HFFc6 (cell line): ENCODE data around the gene LSM4. TPM values are rescaled to one million over a fixed set of nuclear protein-coding genes. Genes with fewer than 3 reads are reported as not detected.
A peak's percentile ranks its signal among the peaks of the same experiment; 100 is the strongest.

Experiments
- DNase-seq: peaks from one replicate; pipeline ENCODE4 v3.0.0-alpha.2; 2018
- H3K27ac Mint-ChIP-seq: 2 replicates; pipeline ENCODE4 v1.8.0; 2020; ENCODE audit warnings: mild to moderate bottlenecking, mixed read lengths
- H3K27me3 Mint-ChIP-seq: 2 replicates; pipeline ENCODE4 v1.8.0; 2021; ENCODE audit warnings: mild to moderate bottlenecking, moderate library complexity, mixed read lengths; ENCODE audit not compliant: insufficient read depth
- H3K36me3 Mint-ChIP-seq: 2 replicates; pipeline ENCODE4 v1.8.0; 2021; ENCODE audit warnings: low read depth, mixed read lengths
- H3K4me1 Mint-ChIP-seq: 2 replicates; pipeline ENCODE4 v1.8.0; 2020; ENCODE audit warnings: low read depth, mixed read lengths
- H3K4me3 Mint-ChIP-seq: 2 replicates; pipeline ENCODE4 v1.8.0; 2020; ENCODE audit warnings: mild to moderate bottlenecking, moderate library complexity, mixed read lengths
- H3K9me3 Mint-ChIP-seq: 2 replicates; pipeline ENCODE4 v1.8.0; 2020; ENCODE audit warnings: mild to moderate bottlenecking, mixed read lengths
- total RNA-seq, 6 experiments: library from RNA; stranded (reverse); fragmentation: NEBNext Ultra II Directional; extraction: Animal tissue kit (Norgen Biotek cat#: 25700); gene quantifications; 2 replicates in 1 of 6; 3 replicates in 5 of 6; pipeline ENCODE4 v1.2.3, GENCODE V29; 2021
- TF ChIP-seq, protein P1 (sequence below): fragments of 200-600 bp; sonication (generic); IDR thresholded peaks from 2 replicates; pipeline ENCODE4 v1.5.0; 2021; ENCODE audit warnings: antibody characterized with exemption, mild to moderate bottlenecking

Gene LSM4
- total RNA-seq, 6 experiments from 2014 or later = 175 to 217 (median 202) TPM

DNA sequence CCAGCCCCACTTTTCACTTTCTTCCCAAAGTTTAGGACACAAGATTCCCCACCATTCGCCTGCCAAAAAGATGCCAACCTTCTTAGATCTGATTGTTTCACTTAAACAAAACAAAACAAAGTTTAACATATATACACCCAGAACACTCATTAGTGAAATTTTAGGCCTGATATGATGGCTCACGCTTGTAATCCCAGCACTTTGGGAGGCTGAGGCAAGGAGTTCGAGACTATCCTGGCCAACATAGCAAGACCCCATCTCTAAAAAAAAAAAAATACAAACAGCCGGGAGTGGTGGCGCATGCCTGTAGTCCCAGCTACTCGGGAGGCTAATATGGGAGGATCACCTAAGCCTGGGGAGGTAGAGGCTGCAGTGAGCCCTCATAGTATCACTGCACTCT is 22.4 kb upstream of the LSM4 start:
- Mint-ChIP-seq H3K4me1 (peaks cover 16% of the 10 kb centered on the region), H3K4me3 (no peak overlapping the region), H3K9me3 (no peaks in the 10 kb centered on the region), H3K27ac (no peak overlapping the region), H3K27me3 (peaks cover 3% of the 10 kb centered on the region; the same call in 1 of the 2 replicates), H3K36me3 (peaks cover 14% of the 10 kb centered on the region)
- DNase-seq = no peak
- TF ChIP-seq, protein P1, sequence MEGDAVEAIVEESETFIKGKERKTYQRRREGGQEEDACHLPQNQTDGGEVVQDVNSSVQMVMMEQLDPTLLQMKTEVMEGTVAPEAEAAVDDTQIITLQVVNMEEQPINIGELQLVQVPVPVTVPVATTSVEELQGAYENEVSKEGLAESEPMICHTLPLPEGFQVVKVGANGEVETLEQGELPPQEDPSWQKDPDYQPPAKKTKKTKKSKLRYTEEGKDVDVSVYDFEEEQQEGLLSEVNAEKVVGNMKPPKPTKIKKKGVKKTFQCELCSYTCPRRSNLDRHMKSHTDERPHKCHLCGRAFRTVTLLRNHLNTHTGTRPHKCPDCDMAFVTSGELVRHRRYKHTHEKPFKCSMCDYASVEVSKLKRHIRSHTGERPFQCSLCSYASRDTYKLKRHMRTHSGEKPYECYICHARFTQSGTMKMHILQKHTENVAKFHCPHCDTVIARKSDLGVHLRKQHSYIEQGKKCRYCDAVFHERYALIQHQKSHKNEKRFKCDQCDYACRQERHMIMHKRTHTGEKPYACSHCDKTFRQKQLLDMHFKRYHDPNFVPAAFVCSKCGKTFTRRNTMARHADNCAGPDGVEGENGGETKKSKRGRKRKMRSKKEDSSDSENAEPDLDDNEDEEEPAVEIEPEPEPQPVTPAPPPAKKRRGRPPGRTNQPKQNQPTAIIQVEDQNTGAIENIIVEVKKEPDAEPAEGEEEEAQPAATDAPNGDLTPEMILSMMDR = no peak

DNA sequence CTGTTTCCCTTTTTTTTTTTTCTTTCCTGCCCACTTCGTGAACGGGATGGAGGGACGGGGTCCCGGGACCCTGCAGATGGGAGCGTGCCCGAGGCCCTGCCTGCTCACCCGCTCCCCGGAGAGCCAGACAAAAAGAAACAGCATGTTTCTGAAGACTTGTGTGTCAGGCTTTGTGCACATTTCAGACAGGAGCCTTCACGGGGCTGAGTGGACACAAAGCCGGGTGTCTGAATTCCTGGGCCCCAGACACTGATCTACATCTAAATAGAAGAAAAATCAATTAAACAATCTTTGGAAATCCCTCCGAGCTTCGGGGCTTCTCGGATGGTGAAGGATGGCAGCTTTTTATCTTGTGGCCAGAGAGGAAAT is 21.7 kb upstream of the LSM4 start:
- DNase-seq = no peak
- Mint-ChIP-seq H3K27ac (no peak overlapping the region), H3K4me1 (peaks cover 16% of the 10 kb centered on the region), H3K9me3 (no peaks in the 10 kb centered on the region), H3K36me3 (peaks cover 11% of the 10 kb centered on the region), H3K4me3 (no peak overlapping the region), H3K27me3 (peaks cover 3% of the 10 kb centered on the region; the same call in 1 of the 2 replicates)
- TF ChIP-seq, protein P1 = no peak

GRCh38 chr19:18342090-18342632 is 19.3 kb upstream of the LSM4 start:
- no peak overlapping the region for H3K27ac Mint-ChIP-seq
- TF ChIP-seq, protein P1 = no peak
- peaks cover 11% of the 10 kb centered on the region for H3K36me3 Mint-ChIP-seq
- no peaks in the 10 kb centered on the region for H3K9me3 Mint-ChIP-seq
- DNase-seq = no peak
- peaks cover 2% of the 10 kb centered on the region; the same call in 1 of the 2 replicates for H3K27me3 Mint-ChIP-seq
- H3K4me1 Mint-ChIP-seq = peaks cover 13% of the 10 kb centered on the region
- H3K4me3 Mint-ChIP-seq = no peak overlapping the region; the same call in 1 of the 2 replicates

GRCh38 chr19:18340990-18341868 is 18.4 kb upstream of the LSM4 start:
- H3K9me3 Mint-ChIP-seq = no peaks in the 10 kb centered on the region
- peak overlapping the region; percentile 86 for H3K4me3 Mint-ChIP-seq
- TF ChIP-seq, protein P1 = peak; percentile 49; the same call in 1 of the 2 replicates
- peak; percentile 39 for DNase-seq
- H3K36me3 Mint-ChIP-seq = peaks cover 7% of the 10 kb centered on the region
- H3K27me3 Mint-ChIP-seq = peaks cover 2% of the 10 kb centered on the region; the same call in 1 of the 2 replicates
- peaks cover 13% of the 10 kb centered on the region for H3K4me1 Mint-ChIP-seq
- H3K27ac Mint-ChIP-seq = peak overlapping the region; percentile 59

DNA sequence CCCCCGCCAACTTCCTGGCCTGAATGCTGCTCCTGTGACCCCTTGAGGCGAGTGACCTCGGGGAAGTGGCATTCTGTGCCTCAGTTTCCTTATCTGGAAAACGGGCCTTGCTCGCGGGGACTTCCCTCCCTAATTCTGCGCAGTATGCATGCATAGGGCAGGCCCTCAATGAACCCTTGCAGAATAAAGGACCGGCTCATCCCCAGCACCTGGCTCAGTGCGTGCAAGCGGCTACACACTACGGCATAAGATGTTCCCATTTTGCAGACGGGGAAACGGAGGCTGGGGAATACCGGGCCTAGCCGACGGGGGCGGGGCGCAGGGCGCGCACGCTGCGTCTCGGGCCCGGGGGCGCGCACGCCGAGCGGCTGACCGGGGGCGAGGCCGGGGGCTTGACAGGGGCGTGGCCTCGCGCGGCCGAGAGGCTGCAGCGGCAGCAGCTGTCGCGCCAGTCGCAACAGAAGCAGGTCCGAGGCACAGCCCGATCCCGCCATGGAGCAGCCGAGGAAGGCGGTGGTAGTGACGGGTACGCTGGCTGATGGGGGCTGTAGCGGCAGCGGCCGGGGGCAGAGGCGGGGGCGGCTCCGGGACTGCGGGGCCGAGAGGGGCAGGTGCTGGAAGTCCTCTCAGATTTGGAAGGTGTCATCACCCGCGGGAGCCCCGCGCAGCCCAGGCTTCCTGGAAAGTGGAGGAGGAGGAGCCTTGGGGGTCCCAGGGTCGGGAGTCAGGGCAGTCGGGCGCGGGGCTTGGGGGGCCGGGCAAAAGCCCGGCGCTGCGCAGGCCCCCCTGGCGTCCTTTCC is 17.5 kb upstream of the LSM4 start, which contains the start of gene PGPEP1:
Gene PGPEP1 (plus strand): TSS at position 409 of the 800 bp plus-strand sequence. CDS start 84 bp downstream, at position 493.
- Mint-ChIP-seq H3K4me1 (peaks cover 13% of the 10 kb centered on the region), H3K27me3 (peaks cover 2% of the 10 kb centered on the region; the same call in 1 of the 2 replicates), H3K36me3 (peaks cover 5% of the 10 kb centered on the region; the same call in 1 of the 2 replicates), H3K9me3 (no peaks in the 10 kb centered on the region), H3K27ac (peak within 1 kb of the TSS; percentile 71), H3K4me3 (peak within 1 kb of the TSS; percentile 86)
- TF ChIP-seq, protein P1 = no peak
- peak; percentile 35 for DNase-seq
